HEK293 (cell line): ENCODE measurements around the gene PPP2R5D.

ENCODE experiments used
- FEZF1 ChIP-seq: fragments of 450-650 bp; formaldehyde crosslinking; IDR thresholded peaks from 2 replicates; pipeline ENCODE4 v1.5.1; 2016; ENCODE audit warnings: missing biosample characterization, missing genetic modification characterization
- OSR2 ChIP-seq: fragments of 450-650 bp; formaldehyde crosslinking; IDR thresholded peaks from 2 replicates; pipeline ENCODE4 v1.5.1; 2016; ENCODE audit warnings: missing biosample characterization, missing genetic modification characterization
- PATZ1 ChIP-seq: fragments of 450-650 bp; formaldehyde crosslinking; IDR thresholded peaks from 2 replicates; pipeline ENCODE4 v1.5.1; 2016; ENCODE audit warnings: missing biosample characterization, missing genetic modification characterization
- SCRT1 ChIP-seq: fragments of 450-650 bp; formaldehyde crosslinking; IDR thresholded peaks from 2 replicates; pipeline ENCODE4 v1.5.1; 2016; ENCODE audit warnings: missing biosample characterization, missing genetic modification characterization, borderline replicate concordance
- WT1 ChIP-seq: fragments of 450-650 bp; formaldehyde crosslinking; IDR thresholded peaks from 2 replicates; pipeline ENCODE4 v1.5.1; 2016; ENCODE audit warnings: missing biosample characterization, missing genetic modification characterization
- ZBTB11 ChIP-seq: fragments of 450-650 bp; formaldehyde crosslinking; conservative IDR thresholded peaks from 2 replicates; pipeline ENCODE4 v1.5.1; 2016; ENCODE audit warnings: low read depth, missing biosample characterization, missing genetic modification characterization
- ZBTB20 ChIP-seq: fragments of 450-650 bp; formaldehyde crosslinking; IDR thresholded peaks from 2 replicates; pipeline ENCODE4 v1.5.1; 2016; ENCODE audit warnings: missing biosample characterization, missing genetic modification characterization
- ZBTB44 ChIP-seq: fragments of 450-650 bp; IDR thresholded peaks from 2 replicates; pipeline ENCODE4 v1.5.1; 2018; ENCODE audit warnings: missing biosample characterization, mild to moderate bottlenecking, missing genetic modification characterization
- ZBTB48 ChIP-seq: fragments of 450-650 bp; formaldehyde crosslinking; IDR thresholded peaks from 2 replicates; pipeline ENCODE4 v1.5.1; 2016; ENCODE audit warnings: missing biosample characterization, missing genetic modification characterization
- ZEB2 ChIP-seq: fragments of 450-650 bp; formaldehyde crosslinking; IDR thresholded peaks from 2 replicates; pipeline ENCODE4 v1.5.1; 2016; ENCODE audit warnings: missing biosample characterization, missing genetic modification characterization
- ZFP3 ChIP-seq: fragments of 450-650 bp; formaldehyde crosslinking; IDR thresholded peaks from 2 replicates; pipeline ENCODE4 v1.5.1; 2016; ENCODE audit warnings: low read depth, missing biosample characterization, missing genetic modification characterization
- ZFP41 ChIP-seq: fragments of 450-650 bp; formaldehyde crosslinking; IDR thresholded peaks from 2 replicates; pipeline ENCODE4 v1.5.1; 2016; ENCODE audit warnings: missing biosample characterization, missing genetic modification characterization, borderline replicate concordance
- ZFP69B ChIP-seq: fragments of 450-650 bp; formaldehyde crosslinking; IDR thresholded peaks from 2 replicates; pipeline ENCODE4 v1.5.1; 2016; ENCODE audit warnings: missing biosample characterization, missing genetic modification characterization
- ZNF140 ChIP-seq: fragments of 450-650 bp; formaldehyde crosslinking; IDR thresholded peaks from 2 replicates; pipeline ENCODE4 v1.5.1; 2016; ENCODE audit warnings: missing biosample characterization, missing genetic modification characterization
- ZNF302 ChIP-seq: fragments of 450-650 bp; formaldehyde crosslinking; IDR thresholded peaks from 2 replicates; pipeline ENCODE4 v1.5.1; 2016; ENCODE audit warnings: missing biosample characterization, missing genetic modification characterization, low read depth
- ZNF335 ChIP-seq: fragments of 450-650 bp; formaldehyde crosslinking; conservative IDR thresholded peaks from 2 replicates; pipeline ENCODE4 v1.5.1; 2016; ENCODE audit warnings: missing biosample characterization, missing genetic modification characterization
- ZNF341 ChIP-seq: fragments of 450-650 bp; formaldehyde crosslinking; IDR thresholded peaks from 2 replicates; pipeline ENCODE4; 2016; ENCODE audit warnings: low read depth, missing biosample characterization, missing genetic modification characterization
- ZNF416 ChIP-seq: fragments of 450-650 bp; formaldehyde crosslinking; IDR thresholded peaks from 2 replicates; pipeline ENCODE4 v1.5.1; 2016; ENCODE audit warnings: missing biosample characterization, missing genetic modification characterization
- ZNF433 ChIP-seq: fragments of 450-650 bp; formaldehyde crosslinking; IDR thresholded peaks from 2 replicates; pipeline ENCODE4 v1.5.1; 2016; ENCODE audit warnings: missing biosample characterization, missing genetic modification characterization, low read depth
- ZNF48 ChIP-seq: fragments of 450-650 bp; formaldehyde crosslinking; IDR thresholded peaks from 2 replicates; pipeline ENCODE4 v1.5.1; 2016; ENCODE audit warnings: missing biosample characterization, missing genetic modification characterization
- ZNF558 ChIP-seq: fragments of 450-650 bp; formaldehyde crosslinking; IDR thresholded peaks from 2 replicates; pipeline ENCODE4 v1.5.1; 2016; ENCODE audit warnings: missing biosample characterization, missing genetic modification characterization
- ZNF629 ChIP-seq: fragments of 450-650 bp; formaldehyde crosslinking; IDR thresholded peaks from 2 replicates; pipeline ENCODE4 v1.5.1; 2017; ENCODE audit warnings: missing biosample characterization, missing genetic modification characterization
- ZNF701 ChIP-seq: fragments of 450-650 bp; formaldehyde crosslinking; IDR thresholded peaks from 2 replicates; pipeline ENCODE4 v1.5.1; 2016; ENCODE audit warnings: missing biosample characterization, missing genetic modification characterization
- ZNF76 ChIP-seq: fragments of 450-650 bp; formaldehyde crosslinking; IDR thresholded peaks from 2 replicates; pipeline ENCODE4; 2016; ENCODE audit warnings: low read depth, missing biosample characterization, missing genetic modification characterization, borderline replicate concordance
- ZSCAN5A ChIP-seq: fragments of 450-650 bp; formaldehyde crosslinking; IDR thresholded peaks from 2 replicates; pipeline ENCODE4 v1.5.1; 2016; ENCODE audit warnings: missing biosample characterization, missing genetic modification characterization
- ZXDB ChIP-seq: fragments of 450-650 bp; formaldehyde crosslinking; IDR thresholded peaks from 2 replicates; pipeline ENCODE4 v1.5.1; 2016; ENCODE audit warnings: missing biosample characterization, missing genetic modification characterization
- TF ChIP-seq, protein P1 (sequence below): fragments of 450-650 bp; formaldehyde crosslinking; IDR thresholded peaks from 2 replicates; pipeline ENCODE4 v1.5.0; 2017; ENCODE audit warnings: missing biosample characterization, missing genetic modification characterization, borderline replicate concordance
- TF ChIP-seq, protein P2 (sequence below): fragments of 450-650 bp; formaldehyde crosslinking; IDR thresholded peaks from 2 replicates; pipeline ENCODE4 v1.5.1; 2017; ENCODE audit warnings: missing biosample characterization, mild to moderate bottlenecking, missing genetic modification characterization, moderate library complexity

Gene PPP2R5D

DNA sequence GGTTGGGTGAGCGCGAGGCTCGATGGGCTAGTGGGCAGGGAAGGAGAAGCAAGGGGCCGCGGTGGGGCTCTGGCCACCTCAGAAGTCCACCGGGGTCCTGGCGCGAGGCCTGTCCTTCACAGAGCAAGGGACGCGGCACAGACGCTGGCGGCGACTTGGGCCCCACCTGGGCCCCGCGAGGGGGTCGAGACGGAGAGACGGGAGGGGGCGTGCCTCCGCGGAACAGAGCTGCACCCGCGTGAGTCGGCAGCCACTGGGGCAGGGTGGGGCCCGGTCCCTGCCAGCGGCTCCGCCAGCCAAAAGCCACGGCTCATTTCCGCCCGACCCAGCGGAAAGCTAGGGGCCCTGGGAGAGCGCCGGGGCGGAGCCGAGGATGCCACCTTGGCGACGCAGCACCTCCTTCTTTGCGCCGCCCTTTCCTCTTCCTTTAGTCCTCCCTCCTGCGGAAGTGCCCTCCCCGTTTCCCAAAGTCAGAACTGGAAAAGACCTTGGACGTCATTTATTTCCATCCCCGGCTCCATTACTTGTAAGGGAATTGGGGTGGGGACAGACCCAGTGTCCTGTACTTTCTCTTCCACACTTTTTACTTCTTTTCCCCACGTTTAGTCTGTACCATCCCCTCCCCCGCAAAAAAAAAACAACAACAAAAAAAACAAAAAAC is 69.3 kb downstream of the PPP2R5D start, which contains the start of gene CUL7 (continued):
- TF ChIP-seq, protein P1, sequence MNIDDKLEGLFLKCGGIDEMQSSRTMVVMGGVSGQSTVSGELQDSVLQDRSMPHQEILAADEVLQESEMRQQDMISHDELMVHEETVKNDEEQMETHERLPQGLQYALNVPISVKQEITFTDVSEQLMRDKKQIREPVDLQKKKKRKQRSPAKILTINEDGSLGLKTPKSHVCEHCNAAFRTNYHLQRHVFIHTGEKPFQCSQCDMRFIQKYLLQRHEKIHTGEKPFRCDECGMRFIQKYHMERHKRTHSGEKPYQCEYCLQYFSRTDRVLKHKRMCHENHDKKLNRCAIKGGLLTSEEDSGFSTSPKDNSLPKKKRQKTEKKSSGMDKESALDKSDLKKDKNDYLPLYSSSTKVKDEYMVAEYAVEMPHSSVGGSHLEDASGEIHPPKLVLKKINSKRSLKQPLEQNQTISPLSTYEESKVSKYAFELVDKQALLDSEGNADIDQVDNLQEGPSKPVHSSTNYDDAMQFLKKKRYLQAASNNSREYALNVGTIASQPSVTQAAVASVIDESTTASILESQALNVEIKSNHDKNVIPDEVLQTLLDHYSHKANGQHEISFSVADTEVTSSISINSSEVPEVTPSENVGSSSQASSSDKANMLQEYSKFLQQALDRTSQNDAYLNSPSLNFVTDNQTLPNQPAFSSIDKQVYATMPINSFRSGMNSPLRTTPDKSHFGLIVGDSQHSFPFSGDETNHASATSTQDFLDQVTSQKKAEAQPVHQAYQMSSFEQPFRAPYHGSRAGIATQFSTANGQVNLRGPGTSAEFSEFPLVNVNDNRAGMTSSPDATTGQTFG: no peak
- no peak for TF ChIP-seq SCRT1 (tag by site-specific recombination)
- TF ChIP-seq ZNF76 (tag by site-specific recombination): peak; percentile 41
- no peak for TF ChIP-seq ZFP41 (tag by site-specific recombination)
- TF ChIP-seq FEZF1 (tag by site-specific recombination): peak; percentile 94
- TF ChIP-seq ZSCAN5A (tag by site-specific recombination): no peak
- TF ChIP-seq PATZ1 (tag by site-specific recombination): peak; percentile 93
- no peak for TF ChIP-seq ZNF48 (tag by site-specific recombination)
- peak; percentile 94 for TF ChIP-seq ZBTB11 (tag by site-specific recombination)
- 0 out of 2 replicates have a peak, but pooled peaks have one; percentile 15 for TF ChIP-seq OSR2 (tag by site-specific recombination)
- TF ChIP-seq ZNF558 (tag by site-specific recombination): no peak
- peak; percentile 73 for TF ChIP-seq ZXDB (tag by site-specific recombination)
- TF ChIP-seq ZFP69B (tag by site-specific recombination): peak; percentile 99
- no peak for TF ChIP-seq ZFP3
- no peak for TF ChIP-seq ZNF140 (tag by site-specific recombination)
- TF ChIP-seq ZEB2 (tag by site-specific recombination): peak; percentile 92
- peak; percentile 34; the same call in 1 of the 2 replicates for TF ChIP-seq ZBTB44 (tag by site-specific recombination)
- peak; percentile 96 for TF ChIP-seq ZBTB48 (tag by site-specific recombination)
- peak; percentile 76 for TF ChIP-seq ZNF341
- TF ChIP-seq ZBTB20 (tag by site-specific recombination): peak; percentile 91
- TF ChIP-seq ZNF302 (tag by site-specific recombination): no peak
- TF ChIP-seq ZNF416 (tag by site-specific recombination): no peak
- peak; percentile 87 for TF ChIP-seq ZNF335
- no peak for TF ChIP-seq WT1 (tag by site-specific recombination)
- no peak for TF ChIP-seq ZNF433 (tag by site-specific recombination)
- TF ChIP-seq ZNF701: no peak
- TF ChIP-seq, protein P2, sequence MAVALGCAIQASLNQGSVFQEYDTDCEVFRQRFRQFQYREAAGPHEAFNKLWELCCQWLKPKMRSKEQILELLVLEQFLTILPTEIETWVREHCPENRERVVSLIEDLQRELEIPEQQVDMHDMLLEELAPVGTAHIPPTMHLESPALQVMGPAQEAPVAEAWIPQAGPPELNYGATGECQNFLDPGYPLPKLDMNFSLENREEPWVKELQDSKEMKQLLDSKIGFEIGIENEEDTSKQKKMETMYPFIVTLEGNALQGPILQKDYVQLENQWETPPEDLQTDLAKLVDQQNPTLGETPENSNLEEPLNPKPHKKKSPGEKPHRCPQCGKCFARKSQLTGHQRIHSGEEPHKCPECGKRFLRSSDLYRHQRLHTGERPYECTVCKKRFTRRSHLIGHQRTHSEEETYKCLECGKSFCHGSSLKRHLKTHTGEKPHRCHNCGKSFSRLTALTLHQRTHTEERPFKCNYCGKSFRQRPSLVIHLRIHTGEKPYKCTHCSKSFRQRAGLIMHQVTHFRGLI (tag by site-specific recombination): no peak
- peak; percentile 93 for TF ChIP-seq ZNF629 (tag by site-specific recombination)
